ENCODE results near the gene RNU5D-1.

- TF ChIP-seq CTCF (IDR thresholded peaks at IDR 0.05) = no peak
- no peak for TF ChIP-seq POLR2A (IDR thresholded peaks at IDR 0.05)
- no peak for TF ChIP-seq EP300 (IDR thresholded peaks at IDR 0.05)
Measured at GRCh38 chr1:44723496-44724295, 7.3 kb downstream of the RNU5D-1 start.

Measured in tibial nerve (tissue), 4 donors.